H9 (cell line): ENCODE data around the gene SLC36A2. TPM values are rescaled to one million over a fixed set of nuclear protein-coding genes. Genes with fewer than 3 reads are reported as not detected.

Experiments
- DNase-seq: peaks from one replicate; pipeline ENCODE4 v3.0.0-alpha.2; 2017
- H2AFZ ChIP-seq: one replicate; pipeline ENCODE4 v1.6.1; 2013; ENCODE audit warnings: mild to moderate bottlenecking, low read length, control low read depth, moderate library complexity
- H2AK5ac ChIP-seq: 2 replicates; pipeline ENCODE4 v1.6.1; 2013; ENCODE audit warnings: low read length, control low read depth, mixed read lengths; ENCODE audit not compliant: insufficient read length
- H2BK120ac ChIP-seq: one replicate; pipeline ENCODE4 v1.6.1; 2013; ENCODE audit warnings: low read depth, mild to moderate bottlenecking, low read length, control low read depth, inconsistent platforms; ENCODE audit not compliant: poor library complexity, severe bottlenecking
- H2BK12ac ChIP-seq: 2 replicates; pipeline ENCODE4 v1.6.1; 2013; ENCODE audit warnings: low read length, control low read depth, mixed read lengths, low read depth; ENCODE audit not compliant: insufficient read length
- H2BK15ac ChIP-seq: 2 replicates; pipeline ENCODE4 v1.6.1; 2013; ENCODE audit warnings: low read depth, low read length, control low read depth
- H2BK20ac ChIP-seq: one replicate; pipeline ENCODE4 v1.6.1; 2013; ENCODE audit warnings: low read depth, mild to moderate bottlenecking, low read length, control low read depth, inconsistent platforms; ENCODE audit not compliant: poor library complexity, severe bottlenecking
- H2BK5ac ChIP-seq: 2 replicates; pipeline ENCODE4 v1.6.1; 2013; ENCODE audit warnings: low read length, control low read depth, mixed read lengths; ENCODE audit not compliant: insufficient read length
- H3K14ac ChIP-seq: 2 replicates; pipeline ENCODE4 v1.6.1; 2013; ENCODE audit warnings: low read length, control low read depth; ENCODE audit not compliant: insufficient read depth
- H3K18ac ChIP-seq: 2 replicates; pipeline ENCODE4 v1.6.1; 2013; ENCODE audit warnings: low read depth, mild to moderate bottlenecking, mixed read lengths, low read length, control low read depth; ENCODE audit not compliant: insufficient read length
- H3K23ac ChIP-seq: 2 replicates; pipeline ENCODE4 v1.6.1; 2013; ENCODE audit warnings: low read length, control low read depth, mixed read lengths, low read depth; ENCODE audit not compliant: insufficient read length
- H3K23me2 ChIP-seq: 2 replicates; pipeline ENCODE4 v1.6.1; 2013; ENCODE audit warnings: low read depth, mild to moderate bottlenecking, mixed read lengths, low read length, control low read depth; ENCODE audit not compliant: insufficient read length, poor library complexity, severe bottlenecking
- H3K27ac ChIP-seq: 2 replicates; pipeline ENCODE4 v1.5.1; 2013; ENCODE audit warnings: low read length, control low read depth, mixed read lengths, low read depth; ENCODE audit not compliant: insufficient read length
- H3K27me3 ChIP-seq: 2 replicates; pipeline ENCODE4 v1.6.1; 2013; ENCODE audit warnings: low read length, control low read depth, inconsistent platforms; ENCODE audit not compliant: insufficient read depth
- H3K4ac ChIP-seq: 2 replicates; pipeline ENCODE4 v1.6.1; 2013; ENCODE audit warnings: low read depth, mild to moderate bottlenecking, control low read depth, inconsistent platforms, low read length, moderate library complexity
- H3K4me1 ChIP-seq: 2 replicates; pipeline ENCODE4 v1.6.1; 2013; ENCODE audit warnings: low read length, control low read depth, inconsistent platforms; ENCODE audit not compliant: insufficient read depth
- H3K4me2 ChIP-seq: 2 replicates; pipeline ENCODE4 v1.6.1; 2013; ENCODE audit warnings: low read length, control low read depth, mixed read lengths; ENCODE audit not compliant: insufficient read length, insufficient read depth
- H3K56ac ChIP-seq: 2 replicates; pipeline ENCODE4 v1.6.1; 2013; ENCODE audit warnings: low read depth, mild to moderate bottlenecking, mixed read lengths, low read length, control low read depth; ENCODE audit not compliant: insufficient read length
- H3K79me1 ChIP-seq: 2 replicates; pipeline ENCODE4 v1.6.1; 2013; ENCODE audit warnings: low read depth, mild to moderate bottlenecking, moderate library complexity, low read length, control low read depth, inconsistent platforms; ENCODE audit not compliant: insufficient read depth, poor library complexity, severe bottlenecking
- H3K79me2 ChIP-seq: 2 replicates; pipeline ENCODE4 v1.6.1; 2013; ENCODE audit warnings: low read length, control low read depth, inconsistent platforms; ENCODE audit not compliant: insufficient read depth
- H3K9ac ChIP-seq: 2 replicates; pipeline ENCODE4 v1.6.1; 2013; ENCODE audit warnings: low read length, control low read depth, mixed read lengths; ENCODE audit not compliant: insufficient read length; ENCODE audit errors: extremely low read depth
- H3K9me3 ChIP-seq: one replicate; pipeline ENCODE4 v1.6.1; 2013; ENCODE audit warnings: low read depth, low read length, inconsistent platforms; ENCODE audit not compliant: control insufficient read depth
- H3T11ph ChIP-seq: one replicate; pipeline ENCODE4 v1.6.1; 2013; ENCODE audit warnings: mild to moderate bottlenecking, low read length, control low read depth, inconsistent platforms
- H4K20me1 ChIP-seq: one replicate; pipeline ENCODE4 v1.6.1; 2013; ENCODE audit not compliant: control insufficient read depth, insufficient read length, insufficient read depth
- H4K5ac ChIP-seq: 2 replicates; pipeline ENCODE4 v1.6.1; 2013; ENCODE audit warnings: low read depth, mild to moderate bottlenecking, mixed read lengths, low read length, control low read depth; ENCODE audit not compliant: insufficient read length
- H4K8ac ChIP-seq: replicated peaks from 2 replicates; pipeline ENCODE4 v1.6.1; 2013; ENCODE audit warnings: low read length, control low read depth, mixed read lengths, low read depth; ENCODE audit not compliant: insufficient read length
- H4K91ac ChIP-seq: 2 replicates; pipeline ENCODE4 v1.6.1; 2013; ENCODE audit warnings: low read depth, mild to moderate bottlenecking, moderate library complexity, mixed read lengths, low read length, control low read depth; ENCODE audit not compliant: insufficient read length
- H3K27ac Mint-ChIP-seq, 3 experiments: 2 replicates in 2 of 3; 3 replicates in 1 of 3; pipeline ENCODE4 v1.8.0; 2020 to 2021; ENCODE audit warnings: mixed read lengths in 3 of 3, mild to moderate bottlenecking in 1 of 3, moderate library complexity in 1 of 3
- H3K27me3 Mint-ChIP-seq: 2 replicates; pipeline ENCODE4 v1.8.0; 2021; ENCODE audit warnings: low read depth, mild to moderate bottlenecking, moderate library complexity, mixed read lengths
- H3K36me3 Mint-ChIP-seq, 3 experiments: 2 replicates in 2 of 3; 3 replicates in 1 of 3; pipeline ENCODE4 v1.8.0; 2020 to 2021; ENCODE audit warnings: low read depth in 3 of 3, mixed read lengths in 3 of 3; ENCODE audit not compliant: insufficient read depth in 1 of 3
- H3K4me1 Mint-ChIP-seq, 2 experiments: 2 replicates each; pipeline ENCODE4 v1.8.0; 2020; ENCODE audit warnings: mixed read lengths in 2 of 2
- H3K4me3 Mint-ChIP-seq, 2 experiments: 2 replicates in 1 of 2; 3 replicates in 1 of 2; pipeline ENCODE4 v1.8.0; 2020 to 2021; ENCODE audit warnings: mild to moderate bottlenecking in 2 of 2, mixed read lengths in 2 of 2, moderate library complexity in 1 of 2
- H3K9me3 Mint-ChIP-seq, 2 experiments: 2 replicates in 1 of 2; 3 replicates in 1 of 2; pipeline ENCODE4 v1.8.0; 2020; ENCODE audit warnings: mild to moderate bottlenecking in 2 of 2, mixed read lengths in 2 of 2, moderate library complexity in 1 of 2
- CTCF ChIP-seq: fragments of 200-600 bp; sonication (generic); conservative IDR thresholded peaks from 3 replicates; pipeline ENCODE4 v1.8.0; 2021; ENCODE audit warnings: antibody characterized with exemption, mild to moderate bottlenecking
- WGBS: extraction: QIAGEN DNeasy Blood & Tissue Kit; methylation state at CpG from one replicate; pipeline ENCODE4 v1.1.7; 2013; ENCODE audit warnings: missing lambda C conversion rate, low lambda C conversion rate, mixed read lengths; ENCODE audit not compliant: insufficient read length; ENCODE audit errors: extremely low coverage; 5-methylcytosine and 5-hydroxymethylcytosine counted together
- total RNA-seq: library from RNA; stranded (reverse); gene quantifications from 2 replicates; pipeline ENCODE4 v1.2.1, GENCODE V29; 2021

The SLC36A2 gene
- total RNA-seq, 1 experiment from 2014 or later = 0.15 TPM

- no CpG with 5 or more reads among the region's 11 CpGs for WGBS
- Histone ChIP-seq H2AFZ (no peak overlapping the region), H3K79me2 (no peaks in the 10 kb centered on the region), H3K79me1 (no peaks in the 10 kb centered on the region), H3K27me3 (no peaks in the 10 kb centered on the region), H2BK5ac (no peak overlapping the region), H3K14ac (no peak overlapping the region), H2BK15ac (no peak overlapping the region), H2AK5ac (no peak overlapping the region), H3K9me3 (no peaks in the 10 kb centered on the region), H3K9ac (no peak overlapping the region), H4K20me1 (no peaks in the 10 kb centered on the region), H3K27ac (no peak overlapping the region), H4K91ac (no peak overlapping the region), H3K4ac (no peak overlapping the region), H3K18ac (no peak overlapping the region), H2BK12ac (no peak overlapping the region), H3K4me1 (no peaks in the 10 kb centered on the region), H4K5ac (no peak overlapping the region), H3K23ac (no peak overlapping the region), H3K23me2 (no peaks in the 10 kb centered on the region), H4K8ac (no peak overlapping the region), H3K56ac (no peak overlapping the region), H2BK120ac (no peak overlapping the region), H3T11ph (no peak overlapping the region), H3K4me2 (no peak overlapping the region), H2BK20ac (no peak overlapping the region)
- Mint-ChIP-seq H3K36me3 (peaks cover 13 to 27% (median 19%) of the 10 kb centered on the region in 3 experiments), H3K4me3 (no peak overlapping the region), H3K4me1 (peaks cover 4% of the 10 kb centered on the region in 2 experiments), H3K9me3 (no peaks in the 10 kb centered on the region), H3K27me3 (no peaks in the 10 kb centered on the region), H3K27ac (no peak overlapping the region)
- DNase-seq = no peak
- TF ChIP-seq CTCF = no peak
Measured at GRCh38 chr5:151267491-151268260, 79.7 kb downstream of the SLC36A2 start.

Other genes with a start within 250 kb of the SLC36A2 start
- 93.2 and 98.7 TPM in 2 replicates for gene ANXA6, start 189.8 kb downstream of the SLC36A2 start, total RNA-seq
- gene CCDC69, start 123.5 kb downstream of the SLC36A2 start, total RNA-seq = 5.3 and 6.0 TPM in 2 replicates
- 25.9 and 27.8 TPM in 2 replicates for gene GM2A, start 94.4 kb downstream of the SLC36A2 start, total RNA-seq
- gene SLC36A3, start 43.8 kb downstream of the SLC36A2 start, total RNA-seq = not detected in 2 replicates
- 14.1 and 15.0 TPM in 2 replicates for gene SLC36A1, start 100.0 kb upstream of the SLC36A2 start, total RNA-seq
- 0.15 and 0.18 TPM in 2 replicates for gene FAT2, start 243.8 kb upstream of the SLC36A2 start, total RNA-seq